ENCODE results near the gene TRNT1.

The TRNT1 gene

DNA sequence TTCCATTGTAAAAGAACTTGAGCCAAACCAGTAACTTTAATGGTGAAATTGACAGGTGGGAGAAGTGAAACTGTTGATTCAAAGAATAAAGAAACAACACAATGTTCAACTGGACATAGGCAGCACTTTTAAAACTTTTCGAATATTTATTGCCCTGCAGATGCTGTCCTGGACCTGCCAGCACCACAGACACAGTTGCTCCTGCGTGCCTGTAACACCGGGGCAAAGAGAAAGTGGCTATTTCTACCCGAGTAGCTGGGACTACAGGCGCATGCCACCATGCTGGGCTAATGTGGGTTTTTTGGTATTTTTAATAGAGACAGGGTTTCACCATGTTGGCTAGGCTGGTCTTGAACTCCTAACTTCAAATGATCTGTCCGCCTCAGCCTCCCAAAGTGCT is 24.0 kb upstream of the TRNT1 start:
- ATAC-seq (replicated peaks) (no peak), DNase-seq (no peak)
- no peak overlapping the region for H3K27ac Mint-ChIP-seq
- H3K27me3 Mint-ChIP-seq = peaks cover 0 to 6% of the 10 kb centered on the region in 2 donors
- H3K9me3 Mint-ChIP-seq = no peaks in the 10 kb centered on the region
- no peaks in the 10 kb centered on the region for H3K36me3 Mint-ChIP-seq (ENCODE audit: insufficient read depth)
- no peak overlapping the region for H3K4me3 Mint-ChIP-seq
- no peaks in the 10 kb centered on the region for H3K4me1 Mint-ChIP-seq (ENCODE audit: low read depth in 2 of 2)

DNA sequence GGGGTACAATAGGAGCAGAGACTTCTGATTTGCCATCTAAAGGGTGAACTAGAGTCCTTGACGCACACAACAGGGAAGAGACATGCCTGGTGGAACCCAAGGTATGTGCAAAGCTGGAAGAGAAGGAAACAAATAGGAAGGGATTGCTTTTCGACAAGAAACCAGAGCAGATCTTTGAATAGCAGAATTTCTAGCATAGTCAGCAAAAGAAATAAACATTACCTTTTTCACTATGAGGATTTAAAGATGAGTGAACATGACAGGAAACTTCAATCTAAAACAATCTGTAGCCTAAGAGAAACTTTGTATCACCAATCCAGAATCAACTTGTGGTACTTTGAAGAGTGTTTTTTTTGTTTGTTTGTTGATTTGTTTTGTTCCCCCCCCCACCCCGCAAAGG is 21.5 kb upstream of the TRNT1 start:
- H3K27me3 Mint-ChIP-seq = peaks cover 0 to 6% of the 10 kb centered on the region in 2 donors
- H3K36me3 Mint-ChIP-seq (ENCODE audit: insufficient read depth) = peaks cover 14% of the 10 kb centered on the region
- H3K4me1 Mint-ChIP-seq (ENCODE audit: low read depth in 2 of 2) = peaks cover 10% of the 10 kb centered on the region in 2 donors
- DNase-seq (no peak), ATAC-seq (replicated peaks) (no peak)
- no peak overlapping the region for H3K27ac Mint-ChIP-seq
- no peak overlapping the region for H3K4me3 Mint-ChIP-seq
- H3K9me3 Mint-ChIP-seq = no peaks in the 10 kb centered on the region

DNA sequence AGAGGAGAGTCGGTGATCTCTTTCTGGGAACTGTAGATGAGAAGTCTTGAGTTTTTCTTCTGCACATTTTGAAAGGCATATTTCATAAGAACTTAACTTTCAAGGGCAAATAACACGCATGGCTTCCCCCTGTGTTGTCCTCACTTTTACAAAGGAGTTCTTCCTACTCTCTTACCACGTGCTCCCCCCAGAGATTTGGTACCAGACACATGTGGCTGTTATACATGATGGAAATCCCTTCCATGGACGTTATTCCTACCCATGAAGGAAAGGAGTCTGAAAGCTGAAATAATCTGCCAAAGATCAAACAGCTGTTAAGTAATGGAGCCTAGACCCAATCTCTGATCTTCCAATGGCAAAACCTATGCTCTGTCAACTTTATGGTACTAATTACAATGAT is 20.9 kb upstream of the TRNT1 start:
- H3K9me3 Mint-ChIP-seq = no peaks in the 10 kb centered on the region
- DNase-seq = no peak
- H3K36me3 Mint-ChIP-seq (ENCODE audit: insufficient read depth) = peaks cover 19% of the 10 kb centered on the region
- H3K4me3 Mint-ChIP-seq = no peak overlapping the region
- H3K27me3 Mint-ChIP-seq = peaks cover 0 to 6% of the 10 kb centered on the region in 2 donors
- no peak for ATAC-seq (replicated peaks)
- H3K27ac Mint-ChIP-seq = no peak overlapping the region
- H3K4me1 Mint-ChIP-seq (ENCODE audit: low read depth in 2 of 2) = peaks cover 14 to 15% of the 10 kb centered on the region in 2 donors

DNA sequence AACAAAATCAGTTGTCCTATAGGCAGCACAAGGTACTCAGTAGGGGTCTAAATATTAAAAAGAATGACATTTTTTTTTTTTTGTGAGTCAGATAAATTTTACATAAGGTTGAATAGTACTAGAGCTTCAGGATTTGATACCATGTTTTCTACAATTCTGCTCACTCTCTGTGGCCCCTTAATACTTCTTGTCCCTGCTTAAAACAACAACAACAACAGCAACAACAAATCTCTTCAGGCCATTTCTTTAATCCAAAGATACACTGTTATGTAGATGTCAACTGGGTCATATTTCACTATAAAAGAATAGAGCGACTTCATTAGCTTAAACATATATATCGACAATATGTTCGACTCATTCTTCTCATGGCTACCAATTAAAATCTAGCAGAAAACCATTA is 19.6 kb upstream of the TRNT1 start:
- H3K27ac Mint-ChIP-seq = peak overlapping the region in 1 of 2 donors; percentile 67
- DNase-seq = no peak

DNA sequence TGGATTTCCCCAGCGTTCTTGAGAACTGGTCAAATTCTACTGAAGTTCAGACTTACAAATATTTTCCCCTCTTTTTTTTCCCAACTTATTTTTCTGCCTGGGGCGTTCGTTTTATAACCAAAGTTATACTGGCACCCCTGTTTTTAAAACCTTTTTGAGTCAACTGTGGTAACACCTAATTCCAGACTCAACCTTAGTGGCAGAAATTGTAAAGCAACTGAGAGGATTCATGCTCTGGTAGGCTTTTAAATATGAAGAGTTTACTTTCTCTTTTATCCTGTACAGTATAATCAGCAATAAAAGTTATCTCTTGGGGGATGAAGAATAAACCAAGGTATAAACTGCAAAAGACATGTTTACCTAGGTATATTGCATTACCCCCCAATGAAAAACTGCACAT is 18.9 kb upstream of the TRNT1 start:
- H3K4me3 Mint-ChIP-seq = peak overlapping the region; percentile 23 to 41
- DNase-seq = no peak
- peak overlapping the region in 1 of 2 donors; percentile 67 for H3K27ac Mint-ChIP-seq
- peaks cover 16% of the 10 kb centered on the region in 2 donors for H3K4me1 Mint-ChIP-seq (ENCODE audit: low read depth in 2 of 2)
- no peak for ATAC-seq (replicated peaks)
- H3K36me3 Mint-ChIP-seq (ENCODE audit: insufficient read depth) = peaks cover 19% of the 10 kb centered on the region
- peaks cover 0 to 6% of the 10 kb centered on the region in 2 donors for H3K27me3 Mint-ChIP-seq
- H3K9me3 Mint-ChIP-seq = no peaks in the 10 kb centered on the region

More for the DNA sequence above, 19.6 kb upstream of the TRNT1 start:
- no peaks in the 10 kb centered on the region for H3K9me3 Mint-ChIP-seq
- H3K4me1 Mint-ChIP-seq (ENCODE audit: low read depth in 2 of 2) = peaks cover 16% of the 10 kb centered on the region in 2 donors
- H3K4me3 Mint-ChIP-seq = peak overlapping the region; percentile 23 to 41
- H3K27me3 Mint-ChIP-seq = peaks cover 0 to 6% of the 10 kb centered on the region in 2 donors
- H3K36me3 Mint-ChIP-seq (ENCODE audit: insufficient read depth) = peaks cover 19% of the 10 kb centered on the region
- ATAC-seq (replicated peaks) = no peak

DNA sequence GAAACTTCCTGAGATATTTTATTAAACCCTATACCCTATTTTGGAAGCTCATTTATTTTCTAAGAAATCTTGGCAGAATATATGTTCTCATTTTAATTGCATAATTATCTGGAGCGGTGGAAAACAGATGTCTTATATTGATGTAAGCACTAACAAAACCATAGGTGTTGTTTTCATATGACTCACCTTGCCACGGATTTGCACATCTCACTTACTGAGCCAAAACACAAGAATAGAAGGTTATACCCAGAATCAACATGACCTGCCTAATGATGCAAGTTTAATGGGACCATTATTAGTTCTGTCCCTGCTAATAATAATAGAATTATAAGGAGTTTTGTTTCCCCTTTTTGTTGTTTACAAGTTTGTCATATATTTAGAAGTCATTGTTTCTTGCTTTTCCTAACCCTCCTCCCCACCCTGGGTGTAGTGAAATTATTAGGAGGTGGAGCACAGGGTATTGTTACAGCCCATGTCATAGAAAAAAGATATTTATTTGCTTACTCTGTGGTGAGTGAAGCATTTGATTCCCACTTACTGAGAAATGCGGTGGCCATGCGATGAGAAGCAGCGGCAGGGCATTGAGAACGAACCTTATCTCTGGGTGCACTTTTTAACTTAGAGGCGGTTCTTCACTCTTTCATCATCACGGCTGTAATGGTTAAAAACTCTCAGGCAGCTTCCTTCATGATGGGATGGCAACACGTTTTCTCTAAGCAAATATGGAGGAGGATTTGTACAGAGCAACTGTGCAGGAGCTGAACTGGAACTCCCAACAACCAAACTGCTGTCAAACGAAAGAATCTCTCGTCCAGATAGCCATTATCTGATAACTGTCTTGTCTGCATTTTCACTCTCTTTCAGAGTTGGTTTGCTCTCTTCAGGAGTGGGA is 17.1 kb upstream of the TRNT1 start:
- Mint-ChIP-seq H3K9me3 (no peaks in the 10 kb centered on the region), H3K4me3 (peak overlapping the region; percentile 70 to 76), H3K27ac (peak overlapping the region; percentile 94 to 96), H3K36me3 (ENCODE audit: insufficient read depth) (peaks cover 19% of the 10 kb centered on the region), H3K27me3 (peaks cover 0 to 6% of the 10 kb centered on the region in 2 donors), H3K4me1 (ENCODE audit: low read depth in 2 of 2) (peaks cover 16% of the 10 kb centered on the region in 2 donors)
- ATAC-seq (replicated peaks) = peak; percentile 50
- DNase-seq = no peak

DNA sequence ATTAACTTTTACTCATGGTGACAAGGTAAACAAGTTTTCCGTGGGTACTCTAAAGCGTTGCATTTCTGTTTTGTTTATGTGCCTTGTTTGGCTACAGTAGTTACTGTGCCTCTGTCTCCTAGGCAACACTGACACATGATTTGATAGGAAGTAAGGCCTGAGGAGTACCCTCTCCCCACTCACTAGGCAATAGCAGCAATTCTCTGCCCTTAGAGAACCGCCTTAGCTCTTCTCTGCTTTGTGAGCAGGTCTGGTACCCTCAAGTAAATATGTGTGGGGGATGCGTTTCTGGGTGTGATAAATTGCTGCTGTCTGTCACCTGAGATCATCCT is 16.5 kb upstream of the TRNT1 start, which contains the start of gene IL5RA:
Gene IL5RA, minus strand, starts transcription at position 76 of the 332 bp plus-strand sequence. CDS start 5,390 bp downstream, outside the sequence.
- peak; percentile 90 for ATAC-seq (replicated peaks)

DNA sequence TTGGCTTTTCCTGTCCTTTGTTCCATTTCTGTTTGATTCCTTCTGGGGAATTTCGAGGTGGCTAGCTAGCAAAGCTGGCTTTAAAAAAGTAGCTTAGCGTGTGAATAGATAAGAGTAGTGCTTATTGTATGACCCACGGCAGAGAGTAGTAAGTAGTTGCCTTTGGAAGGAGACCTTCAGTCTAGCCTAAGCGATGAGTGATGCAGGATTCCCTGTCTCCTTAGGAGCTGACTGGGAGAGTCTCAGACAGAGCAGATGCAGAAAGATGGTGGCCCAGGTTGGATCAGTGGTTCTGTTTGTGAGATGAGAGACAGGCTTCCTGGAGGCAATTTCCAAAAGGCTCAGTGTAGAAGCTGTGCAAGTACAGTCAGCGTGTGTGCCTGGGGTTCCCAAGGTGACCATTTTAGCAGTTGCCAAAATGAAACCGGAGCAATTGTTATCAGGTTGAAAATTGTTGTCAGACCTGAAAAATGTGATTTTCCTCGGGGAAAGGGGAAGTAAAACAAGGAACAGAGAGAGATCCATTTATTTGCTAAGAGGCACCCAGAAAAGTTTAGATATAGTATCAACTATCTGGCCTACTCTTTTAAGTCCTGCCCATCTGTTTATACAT is 15.9 kb upstream of the TRNT1 start:
- Mint-ChIP-seq H3K27ac (peak overlapping the region; percentile 94 to 96), H3K4me3 (peak overlapping the region; percentile 70 to 76)

More for the DNA sequence above, 16.5 kb upstream of the TRNT1 start, which contains the start of gene IL5RA:
- Mint-ChIP-seq H3K4me3 (peak within 1 kb of the TSS; percentile 70 to 76), H3K36me3 (ENCODE audit: insufficient read depth) (peaks cover 19% of the 10 kb centered on the region), H3K27me3 (peaks cover 0 to 2% of the 10 kb centered on the region in 2 donors), H3K27ac (peak within 1 kb of the TSS; percentile 94 to 96), H3K9me3 (no peaks in the 10 kb centered on the region), H3K4me1 (ENCODE audit: low read depth in 2 of 2) (peaks cover 16% of the 10 kb centered on the region in 2 donors)
- peak; percentile 46 to 60 (median 54) for DNase-seq

DNA sequence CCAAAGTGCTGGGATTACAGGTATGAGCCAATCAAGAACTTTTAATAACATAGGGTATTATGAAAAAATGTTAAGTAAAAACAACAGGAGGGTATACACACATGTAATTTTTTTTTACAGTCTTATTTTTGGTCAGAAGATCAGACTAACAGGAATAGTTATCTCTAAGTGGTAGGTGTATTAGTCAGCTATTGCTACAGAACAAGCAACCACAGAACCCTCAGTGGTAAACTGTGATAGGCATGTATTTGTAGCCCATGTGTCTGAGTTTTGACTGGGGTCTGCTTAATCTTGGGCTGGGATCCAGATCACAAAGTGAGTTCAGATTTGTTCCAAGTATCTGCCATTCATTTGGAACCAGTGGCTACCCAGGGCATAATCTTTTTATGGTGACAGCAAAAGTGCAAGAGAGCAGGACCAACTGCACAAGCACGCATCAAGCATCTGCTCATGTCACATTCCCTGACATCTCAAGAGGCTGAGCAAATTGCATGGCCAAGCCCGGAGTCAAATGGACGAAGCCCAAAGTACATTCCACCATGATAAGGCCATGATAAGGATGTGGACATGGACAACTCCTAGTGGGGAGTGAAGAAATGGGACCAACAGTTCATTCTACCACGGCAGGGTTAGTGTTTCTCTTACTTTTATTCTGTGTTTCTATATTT is 13.6 kb upstream of the TRNT1 start:
- Mint-ChIP-seq H3K27ac (no peak overlapping the region), H3K27me3 (no peaks in the 10 kb centered on the region), H3K4me3 (no peak overlapping the region), H3K9me3 (no peaks in the 10 kb centered on the region), H3K36me3 (ENCODE audit: insufficient read depth) (peaks cover 19% of the 10 kb centered on the region), H3K4me1 (ENCODE audit: low read depth in 2 of 2) (peaks cover 16% of the 10 kb centered on the region in 2 donors)
- ATAC-seq (replicated peaks) (no peak), DNase-seq (no peak)

More for the DNA sequence above, 15.9 kb upstream of the TRNT1 start:
- H3K36me3 Mint-ChIP-seq (ENCODE audit: insufficient read depth) = peaks cover 19% of the 10 kb centered on the region
- DNase-seq (no peak), ATAC-seq (replicated peaks) (no peak)
- H3K27me3 Mint-ChIP-seq = no peaks in the 10 kb centered on the region
- H3K9me3 Mint-ChIP-seq = no peaks in the 10 kb centered on the region
- H3K4me1 Mint-ChIP-seq (ENCODE audit: low read depth in 2 of 2) = peaks cover 16% of the 10 kb centered on the region in 2 donors

DNA sequence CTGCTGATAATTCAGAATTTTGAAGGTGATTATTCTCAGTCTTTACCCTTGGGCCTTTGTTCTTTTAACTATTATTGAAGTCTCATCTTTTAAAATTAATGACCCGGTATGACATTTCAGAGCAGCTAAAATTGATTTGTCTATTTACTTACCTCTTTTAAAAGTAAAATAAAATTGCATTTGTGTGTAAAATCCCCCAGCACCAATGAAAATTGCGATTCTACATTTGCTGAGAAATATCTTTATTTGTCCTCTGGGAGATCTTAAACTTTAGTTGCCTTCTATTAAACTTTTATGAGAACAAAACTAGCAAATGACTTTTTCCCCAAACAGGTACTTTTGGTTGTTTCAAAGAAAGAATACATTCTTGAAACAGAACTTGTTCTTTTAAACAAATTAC is 9.1 kb upstream of the TRNT1 start:
- Mint-ChIP-seq H3K4me3 (no peak overlapping the region), H3K4me1 (ENCODE audit: low read depth in 2 of 2) (peaks cover 5 to 8% of the 10 kb centered on the region in 2 donors), H3K9me3 (no peaks in the 10 kb centered on the region), H3K27ac (no peak overlapping the region), H3K27me3 (no peaks in the 10 kb centered on the region), H3K36me3 (ENCODE audit: insufficient read depth) (no peaks in the 10 kb centered on the region)
- ATAC-seq (replicated peaks) (no peak), DNase-seq (no peak)

DNA sequence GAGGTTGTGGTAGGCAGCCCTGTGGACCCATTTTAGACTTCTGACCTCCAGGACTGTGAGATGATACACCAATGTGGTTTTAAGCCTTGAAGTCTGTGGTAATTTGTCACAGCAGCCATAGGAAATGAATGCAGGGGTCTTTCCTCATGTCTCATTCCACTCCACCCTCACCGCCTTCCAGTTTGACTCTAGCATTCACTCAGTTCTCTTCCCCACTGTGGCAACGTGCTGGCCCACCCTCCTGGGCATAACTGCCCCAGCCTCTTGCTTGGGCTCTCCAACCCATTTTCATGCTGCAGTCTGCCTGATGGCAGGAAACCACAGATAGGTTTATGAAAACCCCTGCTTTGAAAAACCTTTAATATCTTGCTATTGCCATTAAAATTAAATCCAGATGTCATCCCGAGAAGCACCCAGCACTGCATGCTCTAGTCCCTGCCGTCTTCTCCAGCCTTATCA is 7.3 kb upstream of the TRNT1 start:
- H3K27me3 Mint-ChIP-seq = no peaks in the 10 kb centered on the region
- peak overlapping the region in 1 of 2 donors; percentile 24 for H3K4me3 Mint-ChIP-seq
- ATAC-seq (replicated peaks) = peak; percentile 90
- H3K9me3 Mint-ChIP-seq = no peaks in the 10 kb centered on the region
- H3K36me3 Mint-ChIP-seq (ENCODE audit: insufficient read depth) = no peaks in the 10 kb centered on the region
- DNase-seq = peak in 1 of 3 experiments; percentile 5
- H3K4me1 Mint-ChIP-seq (ENCODE audit: low read depth in 2 of 2) = peaks cover 5 to 8% of the 10 kb centered on the region in 2 donors
- H3K27ac Mint-ChIP-seq = peak overlapping the region in 1 of 2 donors; percentile 35

DNA sequence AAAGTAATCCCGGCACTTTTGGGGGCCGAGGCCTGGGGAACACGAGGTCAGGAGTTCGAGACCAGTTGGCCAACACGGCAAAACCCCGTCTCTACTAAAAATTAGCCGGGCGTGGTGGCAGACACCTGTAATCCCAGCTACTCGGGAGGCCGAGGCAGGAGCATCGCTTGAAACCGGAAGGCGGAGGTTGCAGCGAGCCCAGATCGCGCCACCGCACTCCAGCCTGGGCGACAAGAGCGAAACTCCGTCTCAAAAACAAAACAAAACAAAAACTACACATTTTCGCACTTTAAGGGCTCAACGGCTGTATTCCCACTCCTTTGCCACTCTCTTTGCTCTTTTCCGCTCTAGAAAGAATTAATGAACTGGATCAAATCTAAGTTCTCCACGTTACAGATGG is 763 bp upstream of the TRNT1 start:
- Mint-ChIP-seq H3K4me3 (peak overlapping the region; percentile 97 to 100), H3K36me3 (ENCODE audit: insufficient read depth) (peaks cover 44% of the 10 kb centered on the region), H3K27ac (peak overlapping the region; percentile 99 to 100), H3K9me3 (no peaks in the 10 kb centered on the region), H3K27me3 (no peaks in the 10 kb centered on the region), H3K4me1 (ENCODE audit: low read depth in 2 of 2) (peaks cover 32 to 37% of the 10 kb centered on the region in 2 donors)
- DNase-seq = no peak
- ATAC-seq (replicated peaks) = no peak

DNA sequence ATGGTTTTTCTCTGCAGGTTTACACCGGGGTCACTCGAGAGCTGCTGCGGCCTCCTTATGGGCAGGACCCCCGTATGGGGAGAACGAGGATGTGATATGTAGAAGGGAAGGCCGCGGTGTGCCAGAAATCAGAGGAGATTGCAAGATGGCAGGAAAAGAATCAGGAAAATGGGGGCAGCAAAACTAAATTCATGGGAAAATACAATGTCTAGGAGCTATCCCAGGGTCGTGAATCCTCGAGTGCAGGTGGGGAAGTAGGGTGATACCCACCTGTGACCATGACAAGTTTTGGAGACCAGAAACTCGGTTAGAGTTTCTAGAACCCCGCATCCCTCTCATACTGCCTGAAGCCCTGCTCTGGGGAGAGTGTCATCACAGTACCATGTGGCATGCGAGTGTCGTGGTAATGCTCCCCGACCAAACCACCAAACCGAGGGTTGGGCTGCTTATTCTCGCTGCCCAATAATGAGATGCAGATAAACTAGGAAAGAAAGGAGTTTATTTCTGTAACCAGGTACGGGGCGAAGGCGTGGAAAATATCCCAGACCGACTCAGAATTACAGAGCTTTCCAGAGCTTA is 781 bp downstream of the TRNT1 start:
- peak; percentile 45 for ATAC-seq (replicated peaks)
- H3K36me3 Mint-ChIP-seq (ENCODE audit: insufficient read depth) = peaks cover 47% of the 10 kb centered on the region
- peaks cover 32 to 37% of the 10 kb centered on the region in 2 donors for H3K4me1 Mint-ChIP-seq (ENCODE audit: low read depth in 2 of 2)
- H3K27me3 Mint-ChIP-seq = no peaks in the 10 kb centered on the region
- peak; percentile 41 to 58 (median 45) for DNase-seq
- peak overlapping the region; percentile 99 to 100 for H3K27ac Mint-ChIP-seq
- no peaks in the 10 kb centered on the region for H3K9me3 Mint-ChIP-seq
- peak overlapping the region; percentile 97 to 100 for H3K4me3 Mint-ChIP-seq
